Loucy (cell line): ENCODE data around the gene GLMP.

Experiments
- EZH2phosphoT487 ChIP-seq: fragments of 200-600 bp; IDR thresholded peaks from 2 replicates; pipeline ENCODE4 v1.6.1; 2018; ENCODE audit warnings: antibody characterized with exemption, mild to moderate bottlenecking, moderate library complexity, borderline replicate concordance
- TF ChIP-seq, protein P1 (sequence below): fragments of 200-600 bp; sonication (generic); conservative IDR thresholded peaks from 2 replicates; pipeline ENCODE4 v1.5.1; 2014; ENCODE audit warnings: mild to moderate bottlenecking, antibody characterized with exemption, low read length

DNA sequence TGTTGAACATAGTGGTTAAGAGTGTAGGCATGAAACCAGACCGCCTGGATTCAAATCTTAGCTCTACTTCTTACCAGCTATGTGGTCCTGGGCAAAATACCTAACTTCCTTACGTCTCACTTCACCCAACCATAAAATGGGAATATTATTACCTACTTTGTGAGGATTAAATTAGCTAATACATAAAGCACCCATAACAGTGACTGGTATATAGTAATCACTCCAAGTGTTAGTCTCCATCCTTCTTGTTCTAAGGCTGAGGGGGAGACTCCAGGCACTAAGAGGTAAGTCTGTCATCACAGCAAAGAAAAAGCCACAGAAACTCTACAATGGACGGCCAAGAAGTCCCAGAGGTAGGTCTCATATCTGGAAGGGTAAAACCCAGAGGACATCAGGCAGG is 15.6 kb downstream of the GLMP start:
- TF ChIP-seq, protein P1, sequence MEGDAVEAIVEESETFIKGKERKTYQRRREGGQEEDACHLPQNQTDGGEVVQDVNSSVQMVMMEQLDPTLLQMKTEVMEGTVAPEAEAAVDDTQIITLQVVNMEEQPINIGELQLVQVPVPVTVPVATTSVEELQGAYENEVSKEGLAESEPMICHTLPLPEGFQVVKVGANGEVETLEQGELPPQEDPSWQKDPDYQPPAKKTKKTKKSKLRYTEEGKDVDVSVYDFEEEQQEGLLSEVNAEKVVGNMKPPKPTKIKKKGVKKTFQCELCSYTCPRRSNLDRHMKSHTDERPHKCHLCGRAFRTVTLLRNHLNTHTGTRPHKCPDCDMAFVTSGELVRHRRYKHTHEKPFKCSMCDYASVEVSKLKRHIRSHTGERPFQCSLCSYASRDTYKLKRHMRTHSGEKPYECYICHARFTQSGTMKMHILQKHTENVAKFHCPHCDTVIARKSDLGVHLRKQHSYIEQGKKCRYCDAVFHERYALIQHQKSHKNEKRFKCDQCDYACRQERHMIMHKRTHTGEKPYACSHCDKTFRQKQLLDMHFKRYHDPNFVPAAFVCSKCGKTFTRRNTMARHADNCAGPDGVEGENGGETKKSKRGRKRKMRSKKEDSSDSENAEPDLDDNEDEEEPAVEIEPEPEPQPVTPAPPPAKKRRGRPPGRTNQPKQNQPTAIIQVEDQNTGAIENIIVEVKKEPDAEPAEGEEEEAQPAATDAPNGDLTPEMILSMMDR: no peak
- TF ChIP-seq EZH2phosphoT487: no peak
